IMR-90 (cell line): Measurements from ENCODE around the gene TMEM131. TPM values are rescaled to one million over a fixed set of nuclear protein-coding genes. Genes with fewer than 3 reads are reported as not detected.

Source experiments
- ATAC-seq: fragments of 200-7000 bp; cut with Tn5 transposase; 2 replicates; pipeline ENCODE4 v1.9.1; 2020; ENCODE audit warnings: low read depth, mild to moderate bottlenecking, moderate library complexity
- BruUV-seq: library from RNA; stranded (reverse); fragments of 400-500 nt; replicated peaks from 2 replicates; lab custom pipeline; 2021; lab: Mats Ljungman, UMichigan
- CTCF ChIA-PET: fragments of 300-600 bp; formaldehyde crosslinking; extraction: SDS; loops from one replicate; lab custom pipeline; 2021; ENCODE audit warnings: antibody characterized with exemption; lab: Yijun Ruan, JAX
- POLR2A ChIA-PET: fragments of 300-600 bp; sonication (Branson Sonifier 250); formaldehyde crosslinking; loops from one replicate; lab custom pipeline; 2022; ENCODE audit warnings: antibody characterized with exemption; ENCODE audit not compliant: unreplicated experiment; lab: Charles Lee
- DNase-seq: peaks from one replicate; pipeline ENCODE4 v3.0.0; 2013
- H2AFZ ChIP-seq: replicated peaks from 2 replicates; pipeline ENCODE3; 2013; ENCODE audit warnings: low read length, mild to moderate bottlenecking; ENCODE audit not compliant: poor library complexity
- H2AK5ac ChIP-seq: 2 replicates; pipeline ENCODE4 v1.6.1; 2013; ENCODE audit warnings: low read depth, low read length, inconsistent platforms
- H2AK9ac ChIP-seq: replicated peaks from 2 replicates; pipeline ENCODE3; 2013; ENCODE audit warnings: mild to moderate bottlenecking, low read depth, low read length, moderate library complexity; ENCODE audit not compliant: poor library complexity
- H2BK120ac ChIP-seq: 2 replicates; pipeline ENCODE4 v1.6.1; 2013; ENCODE audit warnings: low read depth, low read length, inconsistent platforms
- H2BK15ac ChIP-seq: 3 replicates; pipeline ENCODE4 v1.6.1; 2013; ENCODE audit warnings: low read depth, low read length, inconsistent platforms
- H2BK20ac ChIP-seq: 2 replicates; pipeline ENCODE4 v1.6.1; 2013; ENCODE audit warnings: low read depth, mild to moderate bottlenecking, inconsistent platforms, low read length, moderate library complexity
- H2BK5ac ChIP-seq: 2 replicates; pipeline ENCODE4 v1.6.1; 2013; ENCODE audit warnings: mild to moderate bottlenecking, low read depth, low read length, inconsistent platforms; ENCODE audit not compliant: poor library complexity, severe bottlenecking
- H3K14ac ChIP-seq: replicated peaks from 2 replicates; pipeline ENCODE4 v1.6.1; 2013; ENCODE audit warnings: low read depth, low read length, inconsistent platforms
- H3K18ac ChIP-seq: 2 replicates; pipeline ENCODE4 v1.6.1; 2013; ENCODE audit warnings: low read depth, low read length, control low read depth
- H3K23ac ChIP-seq: 2 replicates; pipeline ENCODE4 v1.6.1; 2013; ENCODE audit warnings: low read depth, low read length, inconsistent platforms
- H3K27ac ChIP-seq: 2 replicates; pipeline ENCODE4 v1.5.1; 2013; ENCODE audit warnings: mild to moderate bottlenecking, control low read depth, low read length; ENCODE audit not compliant: insufficient read depth
- H3K27me3 ChIP-seq: 2 replicates; pipeline ENCODE4 v1.6.1; 2013; ENCODE audit warnings: low read length; ENCODE audit not compliant: control insufficient read depth, insufficient read depth
- H3K36me3 ChIP-seq: 2 replicates; pipeline ENCODE4 v1.6.1; 2013; ENCODE audit warnings: low read length, mixed read lengths; ENCODE audit not compliant: control insufficient read depth, insufficient read depth
- H3K4ac ChIP-seq: 2 replicates; pipeline ENCODE4 v1.6.1; 2013; ENCODE audit warnings: low read depth, low read length, inconsistent platforms
- H3K4me1 ChIP-seq: 2 replicates; pipeline ENCODE4 v1.6.1; 2013; ENCODE audit warnings: low read length, mixed read lengths; ENCODE audit not compliant: control insufficient read depth, insufficient read depth
- H3K4me2 ChIP-seq: 2 replicates; pipeline ENCODE4 v1.6.1; 2013; ENCODE audit warnings: low read depth, mild to moderate bottlenecking, control low read depth, low read length, moderate library complexity
- H3K4me3 ChIP-seq: 2 replicates; pipeline ENCODE4 v1.5.1; 2013; ENCODE audit warnings: low read depth, mild to moderate bottlenecking, control low read depth, low read length, moderate library complexity; ENCODE audit not compliant: insufficient read depth
- H3K56ac ChIP-seq: 2 replicates; pipeline ENCODE4 v1.6.1; 2013; ENCODE audit warnings: low read length, inconsistent platforms; ENCODE audit not compliant: insufficient read depth; ENCODE audit errors: extremely low read depth
- H3K79me1 ChIP-seq, 2 experiments: 2 replicates each; pipeline ENCODE4 v1.6.1; 2013; ENCODE audit warnings: low read length in 2 of 2, inconsistent platforms in 1 of 2, low read depth in 1 of 2
- H3K9ac ChIP-seq: 2 replicates; pipeline ENCODE4 v1.6.1; 2013; ENCODE audit warnings: low read depth, low read length, control low read depth
- H3K9me1 ChIP-seq: 2 replicates; pipeline ENCODE4 v1.6.1; 2013; ENCODE audit warnings: low read length, inconsistent platforms; ENCODE audit not compliant: insufficient read depth
- H3K9me3 ChIP-seq: 2 replicates; pipeline ENCODE4 v1.6.1; 2013; ENCODE audit warnings: low read length; ENCODE audit not compliant: control insufficient read depth, insufficient read depth
- H4K20me1 ChIP-seq: 2 replicates; pipeline ENCODE4 v1.6.1; 2013; ENCODE audit warnings: low read length, inconsistent platforms; ENCODE audit not compliant: insufficient read depth
- H4K5ac ChIP-seq: 2 replicates; pipeline ENCODE4 v1.6.1; 2013; ENCODE audit warnings: mild to moderate bottlenecking, low read depth, low read length, control low read depth
- H4K8ac ChIP-seq, 2 experiments: 2 replicates each; pipeline ENCODE4 v1.6.1; 2013; ENCODE audit warnings: low read depth in 2 of 2, low read length in 2 of 2, control low read depth in 1 of 2, inconsistent platforms in 1 of 2
- H4K91ac ChIP-seq: 2 replicates; pipeline ENCODE4 v1.6.1; 2013; ENCODE audit warnings: low read depth, low read length, inconsistent platforms; ENCODE audit not compliant: insufficient read depth
- CEBPB ChIP-seq: IDR thresholded peaks from 2 replicates; pipeline ENCODE4 v1.6.1; 2012; ENCODE audit warnings: low read depth, low read length, improper control_type of control experiment
- CHD1 ChIP-seq: IDR thresholded peaks from 2 replicates; pipeline ENCODE4 v1.6.1; 2012; ENCODE audit warnings: low read depth, low read length, improper control_type of control experiment
- CTCF ChIP-seq: conservative IDR thresholded peaks from 2 replicates; pipeline ENCODE4 v1.5.1; 2012; ENCODE audit warnings: mild to moderate bottlenecking, low read depth, low read length, improper control_type of control experiment
- ELK1 ChIP-seq: fragments of 150-350 bp; IDR thresholded peaks from 2 replicates; pipeline ENCODE4 v1.6.1; 2016; ENCODE audit warnings: low read depth, mild to moderate bottlenecking, low read length, moderate library complexity, borderline replicate concordance
- FOS ChIP-seq: fragments of 150-350 bp; IDR thresholded peaks from 2 replicates; pipeline ENCODE4 v1.6.1; 2016; ENCODE audit warnings: low read depth, low read length
- MAFK ChIP-seq: IDR thresholded peaks from 2 replicates; pipeline ENCODE4 v1.6.1; 2012; ENCODE audit warnings: low read depth, low read length, improper control_type of control experiment
- MAZ ChIP-seq: IDR thresholded peaks from 2 replicates; pipeline ENCODE4 v1.6.1; 2012; ENCODE audit warnings: low read depth, mild to moderate bottlenecking, low read length, improper control_type of control experiment, moderate library complexity, borderline replicate concordance
- MXI1 ChIP-seq: IDR thresholded peaks from 2 replicates; pipeline ENCODE4 v1.6.1; 2012; ENCODE audit warnings: low read depth, mild to moderate bottlenecking, low read length, moderate library complexity, borderline replicate concordance
- POLR2A ChIP-seq: IDR thresholded peaks from 2 replicates; pipeline ENCODE4 v1.6.1; 2012; ENCODE audit warnings: mild to moderate bottlenecking, low read depth, low read length
- RFX5 ChIP-seq: IDR thresholded peaks from 2 replicates; pipeline ENCODE4 v1.8.0; 2012; ENCODE audit warnings: low read depth, mild to moderate bottlenecking, low read length, moderate library complexity
- SMC3 ChIP-seq: fragments of 150-350 bp; IDR thresholded peaks from 2 replicates; pipeline ENCODE4 v1.6.1; 2016; ENCODE audit warnings: low read depth, mild to moderate bottlenecking, antibody characterized with exemption, low read length, moderate library complexity
- WGBS, 2 experiments: methylation state at CpG; one replicate each; pipeline versions ENCODE4 v1.1.5 to v1.1.7; 2013; ENCODE audit warnings: missing lambda C conversion rate in 2 of 2; ENCODE audit not compliant: insufficient read length in 1 of 2; ENCODE audit errors: extremely low coverage in 2 of 2; 5-methylcytosine and 5-hydroxymethylcytosine counted together
- dilution Hi-C: fragments of 300-500 bp; cut with HindIII; formaldehyde crosslinking; loops from one replicate; pipeline ENCODE4 v1.14.3; 2018; ENCODE audit warnings: low sequenced_read_pairs; ENCODE audit not compliant: unreplicated experiment
- in situ Hi-C: fragments of 300-500 bp; cut with MboI; formaldehyde crosslinking; loops from 3 replicates; pipeline ENCODE4 v1.14.3; 2019; ENCODE audit warnings: low sequenced_read_pairs, inconsistent platforms, mixed read lengths
- intact Hi-C: fragments of 100-400 bp; cut with micrococcal nuclease; formaldehyde crosslinking; loops from 2 replicates; pipeline ENCODE4 v1.10.0; 2022
- polyA plus RNA-seq, 3 experiments: library from polyadenylated mRNA; depleted of rRNA; stranded (reverse); fragments of >200 nt; gene quantifications; 2 replicates each; pipeline ENCODE4 v1.2.3, GENCODE V29; 2012; ENCODE audit warnings: low replicate concordance in 1 of 3
- total RNA-seq: library from RNA; depleted of rRNA; stranded (reverse); fragments of >200 nt; gene quantifications from 2 replicates; pipeline ENCODE4 v1.2.3, GENCODE V29; 2012

TMEM131 gene
- total and polyA plus RNA-seq, 2 of the 4 experiments (the other 2 are of a cell fraction), result 13.3 to 14.0 TPM

GRCh38 chr2:97913846-97914245 lies 81.9 kb downstream of the TMEM131 start:
- peaks cover 12% of the 10 kb centered on the region; the same call in 1 of the 2 replicates for H4K20me1 ChIP-seq
- no peak overlapping the region for H3K4me2 ChIP-seq
- peaks cover 6% of the 10 kb centered on the region for H3K9me1 ChIP-seq
- WGBS, 2 experiments, result no CpG with 5 or more reads among the region's 2 CpGs
- no peak for DNase-seq
- CTCF ChIA-PET, result no interaction called here
- POLR2A ChIA-PET, result no interaction called here
- no peak overlapping the region for H2BK5ac ChIP-seq
- H2BK15ac ChIP-seq, result no peak overlapping the region
- H3K4me1 ChIP-seq, result peaks cover 10% of the 10 kb centered on the region
- dilution Hi-C loops, result no loop called here
- H3K4ac ChIP-seq, result no peak overlapping the region
- H2BK20ac ChIP-seq, result no peak overlapping the region
- TF ChIP-seq FOS (no peak), POLR2A (no peak), ELK1 (no peak), CTCF (no peak), MAZ (no peak), SMC3 (no peak), MAFK (no peak), CEBPB (no peak), MXI1 (no peak), RFX5 (no peak), CHD1 (no peak)
- H2AK9ac ChIP-seq, result no peak overlapping the region
- no peak overlapping the region for H3K56ac ChIP-seq
- no peaks in the 10 kb centered on the region; the same call in 1 of the 2 replicates for H3K9me3 ChIP-seq
- no peak overlapping the region for H3K14ac ChIP-seq
- H3K79me1 ChIP-seq, result peaks cover 34 to 72% of the 10 kb centered on the region in 2 experiments
- H3K4me3 ChIP-seq, result no peak overlapping the region
- peaks cover 1% of the 10 kb centered on the region; the same call in 1 of the 2 replicates for H3K36me3 ChIP-seq
- in situ Hi-C loops, result no loop called here
- H4K8ac ChIP-seq, result no peak overlapping the region
- H2AK5ac ChIP-seq, result no peak overlapping the region
- H2AFZ ChIP-seq, result no peak overlapping the region
- H3K27me3 ChIP-seq, result no peaks in the 10 kb centered on the region
- BruUV-seq, result no TSS peak
- H3K9ac ChIP-seq, result no peak overlapping the region
- H2BK120ac ChIP-seq, result no peak overlapping the region
- H3K18ac ChIP-seq, result no peak overlapping the region
- intact Hi-C loops, result loop anchor here (5.0 kb wide), 2 partner anchors 38 to 78 kb away; no protein-coding TSS in a partner anchor
- no peak overlapping the region for H3K27ac ChIP-seq
- H3K23ac ChIP-seq, result no peak overlapping the region
- no peak overlapping the region for H4K5ac ChIP-seq
- ATAC-seq, result no peak
- no peak overlapping the region for H4K91ac ChIP-seq
